Left lung (tissue), 10 donors: ENCODE measurements around the gene NOTCH1. TPM values are rescaled to one million over a fixed set of nuclear protein-coding genes. Genes with fewer than 3 reads are reported as not detected.
A peak's percentile ranks its signal among the peaks of the same experiment; 100 is the strongest.

Experiments used
- ATAC-seq: fragments of 200-7000 bp; cut with Tn5 transposase; one replicate; pipeline ENCODE4 v1.9.1; 2020; ENCODE audit warnings: moderate library complexity
- DNase-seq, 4 donors: peaks; one replicate each; pipeline ENCODE4 v3.0.0-alpha.2; 2013 to 2020
- H3K27ac ChIP-seq, 2 donors: fragments of 200-600 bp; sonication (generic) in 1 of 2; one replicate each; pipeline versions ENCODE4 v1.5.0 to v1.8.0; 2020 to 2021
- H3K27me3 ChIP-seq, 2 donors: fragments of 200-600 bp; sonication (generic) in 1 of 2; one replicate each; pipeline versions ENCODE4 v1.5.0 to v1.8.0; 2020 to 2021
- H3K36me3 ChIP-seq, 2 donors: fragments of 200-600 bp; sonication (generic) in 1 of 2; one replicate each; pipeline versions ENCODE4 v1.5.0 to v1.8.0; 2020 to 2021
- H3K4me1 ChIP-seq, 2 donors: fragments of 200-600 bp; one replicate each; pipeline ENCODE4 v1.8.0; 2021
- H3K4me3 ChIP-seq, 2 donors: fragments of 200-600 bp; sonication (generic) in 1 of 2; one replicate each; pipeline versions ENCODE4 v1.5.0 to v1.8.0; 2020 to 2021; ENCODE audit warnings: mild to moderate bottlenecking in 1 of 2
- H3K9me3 ChIP-seq, 2 donors: fragments of 200-600 bp; sonication (generic) in 1 of 2; one replicate each; pipeline versions ENCODE4 v1.5.0 to v1.8.0; 2020 to 2021
- CTCF ChIP-seq, 2 donors: fragments of 200-600 bp; sonication (generic) in 1 of 2; IDR thresholded peaks; one replicate each; pipeline versions ENCODE4 v1.5.0 to v1.8.0; 2021; ENCODE audit warnings: antibody characterized with exemption in 2 of 2
- intact Hi-C, 2 donors: fragments of 100-400 bp; cut with DNase I; formaldehyde crosslinking; loops; one replicate each; pipeline versions ENCODE4 v1.11.2 to v1.14.2; 2022
- polyA plus RNA-seq, 6 donors: library from polyadenylated mRNA; unstranded; fragments of 120-200 nt; gene quantifications; one replicate each; pipeline ENCODE4 v1.2.1, GENCODE V29; 2013; ENCODE audit not compliant: insufficient read length in 6 of 6
- total RNA-seq, 2 donors: library from RNA; stranded (reverse); fragmentation: NEBNext Ultra II Directional; extraction: Animal tissue kit (Norgen Biotek cat#: 25700); gene quantifications; one replicate each; pipeline ENCODE4 v1.2.1, GENCODE V29; 2021
- donor health status: DM: no; HTN: yes; CAD: no.
- donor health status: DM: no; HTN: no; CAD: no.

Gene NOTCH1
- total and polyA plus RNA-seq, 8 donors, result 21.7 to 102 (median 33.7) TPM

GRCh38 chr9:136533775-136534157 is 12.1 kb downstream of the NOTCH1 start:
- Histone ChIP-seq H3K4me1 (peaks cover 43 to 94% of the 10 kb centered on the region in 2 donors), H3K27me3 (no peaks in the 10 kb centered on the region), H3K9me3 (no peaks in the 10 kb centered on the region), H3K4me3 (peak overlapping the region in 1 of 2 donors; percentile 30), H3K27ac (peak overlapping the region; percentile 44 to 87), H3K36me3 (peaks cover 0 to 37% of the 10 kb centered on the region in 2 donors)
- DNase-seq, result peak in 2 of 4 donors; percentile 82 to 96
- peak; percentile 57 for ATAC-seq
- no peak for TF ChIP-seq CTCF (IDR thresholded peaks at IDR 0.05)
- intact Hi-C loops, result no loop called here

- Histone ChIP-seq H3K4me1 (peaks cover 47 to 94% of the 10 kb centered on the region in 2 donors), H3K36me3 (peaks cover 0 to 31% of the 10 kb centered on the region in 2 donors), H3K27me3 (no peaks in the 10 kb centered on the region), H3K4me3 (peak overlapping the region in 1 of 2 donors; percentile 30), H3K27ac (peak overlapping the region; percentile 44 to 87), H3K9me3 (no peaks in the 10 kb centered on the region)
- no peak for TF ChIP-seq CTCF (IDR thresholded peaks at IDR 0.05)
- intact Hi-C loops, result no loop called here
- DNase-seq, result peak in 1 of 4 donors; percentile 90
- peak; percentile 7 for ATAC-seq
Observed at GRCh38 chr9:136532799-136533774, 12.8 kb downstream of the NOTCH1 start.

- Histone ChIP-seq H3K36me3 (peaks cover 0 to 21% of the 10 kb centered on the region in 2 donors), H3K27ac (peak overlapping the region; percentile 29 to 87), H3K27me3 (no peaks in the 10 kb centered on the region), H3K4me1 (peaks cover 53 to 94% of the 10 kb centered on the region in 2 donors), H3K4me3 (peak overlapping the region in 1 of 2 donors; percentile 30), H3K9me3 (no peaks in the 10 kb centered on the region)
- intact Hi-C loops, result no loop called here
- no peak for DNase-seq
- no peak for ATAC-seq
- TF ChIP-seq CTCF (IDR thresholded peaks at IDR 0.05), result no peak
Observed at GRCh38 chr9:136531904-136532798, 13.7 kb downstream of the NOTCH1 start.

- no peak for ATAC-seq
Observed at GRCh38 chr9:136531186-136531903, 14.5 kb downstream of the NOTCH1 start.

More at GRCh38 chr9:136531186-136531903, 14.5 kb downstream of the NOTCH1 start:
- H3K9me3 ChIP-seq, result no peaks in the 10 kb centered on the region
- peak overlapping the region; percentile 29 to 87 for H3K27ac ChIP-seq
- H3K4me3 ChIP-seq, result no peak overlapping the region
- TF ChIP-seq CTCF (IDR thresholded peaks at IDR 0.05), result no peak
- peaks cover 55 to 94% of the 10 kb centered on the region in 2 donors for H3K4me1 ChIP-seq
- intact Hi-C loops, result no loop called here
- H3K36me3 ChIP-seq, result peaks cover 0 to 13% of the 10 kb centered on the region in 2 donors
- DNase-seq, result no peak
- H3K27me3 ChIP-seq, result no peaks in the 10 kb centered on the region
